GM10248 (cell line): ENCODE results near the gene TRPC3.

Experiments used
- CTCF ChIA-PET: fragments of 300-600 bp; sonication (Branson Sonifier 250); formaldehyde crosslinking; extraction: SDS; loops from one replicate; lab custom pipeline; 2021; ENCODE audit warnings: antibody characterized with exemption; lab: Yijun Ruan, JAX
- POLR2A ChIA-PET: fragments of 350-650 bp; sonication (Branson Sonifier 250); formaldehyde crosslinking; extraction: SDS; loops from one replicate; lab custom pipeline; 2020; ENCODE audit warnings: antibody characterized with exemption; lab: Yijun Ruan, JAX
- DNase-seq: peaks from one replicate; pipeline ENCODE4 v3.0.0; 2012; ENCODE audit errors: extremely low spot score
- CTCF ChIP-seq: IDR thresholded peaks from 2 replicates; pipeline ENCODE4 v1.5.1; 2012; ENCODE audit warnings: mild to moderate bottlenecking, low read depth; ENCODE audit errors: extremely low read depth, missing control alignments, control extremely low read depth

Gene TRPC3

GRCh38 chr4:121951521-121952110, at the start of gene TRPC3:
TRPC3 (minus strand) TSS chr4:121952060; CDS start chr4:121951680, 380 bp downstream.
- no peak for DNase-seq
- no peak for TF ChIP-seq CTCF
- ChIA-PET POLR2A (no interaction called here), CTCF (interaction anchor here (1.0 to 4.5 kb wide), 7 partner anchors 10 to 626 kb away, joined by 3 to 40 read pairs (median 4); no protein-coding TSS in a partner anchor)

GRCh38 chr4:122000849-122001248, 49.0 kb upstream of the TRPC3 start:
- CTCF ChIA-PET = no interaction called here
- DNase-seq = no peak
- TF ChIP-seq CTCF = no peak
- POLR2A ChIA-PET = no interaction called here

GRCh38 chr4:121998024-121998423, 46.2 kb upstream of the TRPC3 start:
- DNase-seq = no peak
- TF ChIP-seq CTCF = no peak
- ChIA-PET CTCF (interaction anchor here (1.5 kb wide), 1 partner anchor 10 kb away, joined by 4 read pairs; no protein-coding TSS in a partner anchor), POLR2A (no interaction called here)

GRCh38 chr4:121995790-121996537, 44.1 kb upstream of the TRPC3 start:
- POLR2A ChIA-PET = no interaction called here
- no peak for DNase-seq
- CTCF ChIA-PET = interaction anchor here (1.1 kb wide), 1 partner anchor 96 kb away, joined by 3 read pairs; no protein-coding TSS in a partner anchor
- no peak for TF ChIP-seq CTCF

GRCh38 chr4:121991968-121992367, 40.1 kb upstream of the TRPC3 start:
- DNase-seq = no peak
- no peak for TF ChIP-seq CTCF

GRCh38 chr4:121990489-121990888, 38.6 kb upstream of the TRPC3 start:
- no peak for TF ChIP-seq CTCF
- ChIA-PET CTCF (interaction anchor here (1.0 to 2.0 kb wide), 3 partner anchors 10 to 36 kb away, joined by 3 to 7 read pairs (median 5); no protein-coding TSS in a partner anchor), POLR2A (no interaction called here)
- DNase-seq = no peak

More at GRCh38 chr4:121991968-121992367, 40.1 kb upstream of the TRPC3 start:
- ChIA-PET POLR2A (no interaction called here), CTCF (interaction anchor here (1.2 kb wide), 1 partner anchor 16 kb away, joined by 3 read pairs; no protein-coding TSS in a partner anchor)
